OCI-M1 (cell line): ENCODE results near the gene NAE1.
"Not testable (repeated sequence)": the region's sequence is repeated elsewhere in the genome, so short reads cannot be mapped to it uniquely, and the experiment has no call there.

Source experiments
- DNase-seq: peaks from one replicate; lab custom pipeline; 2025; lab: John Stamatoyannopoulos, UW

The NAE1 gene

DNA sequence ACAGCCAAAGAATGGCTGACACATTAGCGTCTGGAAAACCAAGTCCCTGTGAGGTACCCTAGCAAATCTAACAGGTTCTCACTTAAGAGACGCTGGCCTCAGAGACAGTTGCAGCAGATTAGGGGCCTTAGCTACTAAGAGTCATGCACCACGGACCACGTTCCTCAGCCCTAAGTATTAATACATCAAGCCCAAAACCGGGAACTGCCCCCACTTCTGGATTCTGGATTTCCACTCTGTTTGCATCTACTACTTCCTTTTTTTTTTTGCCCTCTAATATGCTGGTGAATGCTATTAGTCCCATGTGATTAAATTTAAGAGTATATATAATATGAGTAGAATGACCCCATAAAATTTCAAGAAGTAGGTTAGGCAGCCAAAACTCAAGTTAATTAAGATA is 28.6 kb downstream of the NAE1 start:
- DNase-seq: no peak

DNA sequence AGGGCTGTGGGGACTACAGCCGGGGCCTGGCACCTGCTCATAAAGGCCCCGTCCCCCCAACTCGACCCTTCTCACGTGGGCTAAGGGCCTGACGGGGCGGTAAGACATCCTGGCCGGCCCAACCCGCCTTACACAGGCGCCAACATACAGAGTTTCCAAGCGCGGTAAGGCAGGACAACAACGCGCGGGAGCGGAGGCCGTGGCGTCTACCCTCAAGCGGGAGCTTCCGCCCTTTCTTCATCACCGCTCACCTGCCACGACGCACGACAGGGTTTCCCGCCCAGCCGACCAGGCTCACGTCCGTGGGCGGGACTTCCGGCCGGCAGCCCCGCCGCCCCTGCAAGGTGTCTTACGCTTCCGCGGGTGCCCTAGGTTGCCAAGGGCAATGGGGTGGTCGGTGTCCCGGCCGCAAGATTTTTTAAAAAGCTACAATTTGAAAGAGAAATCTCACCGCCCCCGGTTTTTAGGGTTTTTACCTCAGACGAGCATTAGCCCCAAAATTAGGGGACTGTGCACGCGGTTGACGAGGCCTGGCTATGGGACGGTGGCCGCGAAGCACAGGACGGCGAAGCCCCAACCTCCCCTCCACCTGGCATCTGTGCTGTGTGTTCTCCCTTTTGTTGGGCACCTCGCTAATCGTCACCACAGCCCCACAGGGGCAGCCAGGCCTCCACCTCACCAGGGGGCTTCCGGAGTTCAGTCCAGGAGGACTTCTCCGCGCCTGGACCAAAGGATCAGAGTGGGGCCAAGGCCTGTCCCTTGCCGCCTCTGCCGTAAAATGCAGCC is 29.3 kb downstream of the NAE1 start, which contains the start of gene TERB1:
TSS of gene TERB1 (minus strand) at position 265 of the 786 bp plus-strand sequence. CDS start 4,786 bp downstream, outside the sequence.
- DNase-seq: no peak

DNA sequence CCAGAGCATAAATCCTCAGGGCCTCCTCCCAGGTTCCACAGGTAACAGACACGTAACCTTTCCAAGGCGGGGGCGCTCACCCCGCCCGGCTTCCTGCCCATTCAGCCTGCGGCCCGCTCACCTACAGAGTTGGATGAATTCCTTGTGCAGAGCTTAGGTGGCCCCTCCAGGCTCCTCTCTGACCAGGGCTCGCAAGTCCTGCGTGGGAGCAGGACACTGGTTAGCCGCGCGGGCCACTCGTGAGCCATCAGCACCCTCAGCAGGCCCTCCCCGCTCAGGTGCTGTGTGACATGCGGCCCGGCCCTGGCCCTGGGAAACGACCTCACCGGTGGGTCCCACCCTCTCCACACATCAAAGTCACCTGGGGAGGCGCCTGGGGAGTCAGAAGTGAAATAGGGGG is 29.9 kb downstream of the NAE1 start:
- no peak for DNase-seq

DNA sequence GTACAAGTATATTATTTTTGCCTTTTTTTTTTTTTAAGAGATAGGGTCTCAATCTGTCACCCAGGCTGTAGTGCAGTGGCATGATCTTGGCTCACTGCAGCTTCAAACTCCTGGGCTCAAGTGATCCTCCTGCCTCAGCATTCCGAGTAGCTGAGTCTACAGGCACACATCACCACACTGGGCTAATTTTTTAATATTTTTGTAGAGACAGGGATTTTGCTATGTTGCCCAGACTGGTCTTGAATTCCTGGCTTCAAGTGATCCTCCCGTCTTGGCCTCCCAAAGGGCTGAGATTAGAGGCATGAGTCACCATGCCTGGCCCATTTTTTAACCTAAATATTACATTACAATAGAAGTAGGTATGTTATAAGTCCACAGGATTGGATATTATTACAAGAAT is 32.6 kb downstream of the NAE1 start:
- no peak for DNase-seq

DNA sequence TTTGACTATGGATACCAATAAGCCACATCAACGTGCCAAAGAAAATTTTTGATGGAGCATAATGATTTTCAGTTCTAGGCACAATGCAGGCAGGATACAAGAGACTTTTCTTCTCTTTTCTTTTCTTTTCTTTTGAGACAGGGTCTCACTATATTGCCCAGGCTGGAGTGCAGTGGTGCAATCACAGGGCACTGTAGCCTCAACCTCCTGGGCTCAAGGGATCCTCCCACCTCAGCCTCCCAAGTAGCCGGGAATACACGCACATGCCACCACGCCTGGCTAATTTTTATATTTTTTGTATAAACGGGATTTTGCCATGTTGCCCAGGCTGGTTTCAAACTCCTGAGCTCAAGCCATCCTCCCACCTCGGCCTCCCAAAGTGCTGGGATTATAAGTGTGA is 36.8 kb downstream of the NAE1 start:
- DNase-seq: not testable (repeated sequence)

DNA sequence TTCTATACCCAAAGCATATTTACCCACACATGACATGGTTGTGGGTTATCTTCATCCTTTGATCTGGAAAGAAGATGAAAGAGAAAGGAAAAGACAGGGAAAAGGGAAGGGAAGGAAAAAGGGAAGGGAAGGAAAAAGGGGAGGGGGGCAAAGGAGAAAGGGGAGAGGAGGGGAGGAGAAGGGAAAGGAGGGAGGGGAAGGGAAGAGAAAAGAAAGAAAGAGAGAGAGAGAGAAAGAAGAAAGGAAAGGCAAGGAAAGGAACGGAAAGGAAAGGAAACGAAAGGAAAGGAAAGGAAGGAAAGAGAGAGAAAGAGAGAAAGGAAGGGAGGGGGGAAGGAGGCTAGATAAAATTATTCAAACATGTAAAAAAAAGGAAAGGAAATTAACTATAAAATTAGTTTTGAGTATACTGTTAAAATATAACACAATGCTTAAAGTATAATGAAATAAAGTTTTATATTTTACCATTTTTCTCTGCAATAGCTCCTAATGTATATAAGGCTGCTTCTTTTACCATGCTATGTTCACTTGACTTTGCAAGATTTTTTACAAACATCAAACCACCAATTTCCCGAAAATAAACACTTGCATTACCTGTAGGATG is 40.5 kb downstream of the NAE1 start:
- no peak for DNase-seq

DNA sequence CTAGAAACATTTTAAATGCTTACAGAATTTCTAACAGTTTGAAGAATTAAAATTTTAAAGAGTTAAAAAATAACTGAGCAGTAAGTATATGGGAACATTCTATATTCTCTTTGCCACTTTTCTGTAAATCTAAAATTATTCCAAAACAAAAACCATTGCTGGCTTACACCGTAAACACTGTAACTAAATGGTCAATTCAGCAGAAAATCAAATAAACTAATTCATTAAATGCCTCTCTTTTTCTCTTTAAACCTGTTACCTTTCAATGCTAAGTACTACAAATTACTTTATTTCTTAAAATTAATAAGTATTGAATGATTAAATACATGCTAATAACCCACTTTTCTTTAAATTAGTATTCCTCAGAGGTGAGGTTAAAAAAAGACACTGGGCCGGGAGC is 43.3 kb downstream of the NAE1 start:
- DNase-seq: no peak

DNA sequence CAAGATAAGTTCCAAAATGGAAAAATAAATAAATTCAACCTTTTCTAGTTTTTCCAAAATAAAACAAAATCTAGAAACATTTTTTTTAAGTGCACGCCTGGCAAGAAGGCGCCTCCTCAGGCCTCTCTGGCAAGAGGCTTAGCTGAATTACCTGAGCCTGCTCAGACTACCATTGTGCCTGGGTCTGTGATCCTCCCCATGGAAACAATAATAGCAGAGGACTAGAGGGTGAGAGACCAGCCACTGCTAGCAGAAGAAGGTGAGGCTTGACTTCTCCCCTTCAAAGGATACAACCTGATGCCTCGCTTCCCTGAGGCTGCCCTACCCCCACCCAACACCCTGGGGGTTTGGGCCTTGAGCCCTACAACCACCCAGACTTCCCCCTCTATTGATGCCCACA is 44.2 kb downstream of the NAE1 start:
- DNase-seq: no peak

DNA sequence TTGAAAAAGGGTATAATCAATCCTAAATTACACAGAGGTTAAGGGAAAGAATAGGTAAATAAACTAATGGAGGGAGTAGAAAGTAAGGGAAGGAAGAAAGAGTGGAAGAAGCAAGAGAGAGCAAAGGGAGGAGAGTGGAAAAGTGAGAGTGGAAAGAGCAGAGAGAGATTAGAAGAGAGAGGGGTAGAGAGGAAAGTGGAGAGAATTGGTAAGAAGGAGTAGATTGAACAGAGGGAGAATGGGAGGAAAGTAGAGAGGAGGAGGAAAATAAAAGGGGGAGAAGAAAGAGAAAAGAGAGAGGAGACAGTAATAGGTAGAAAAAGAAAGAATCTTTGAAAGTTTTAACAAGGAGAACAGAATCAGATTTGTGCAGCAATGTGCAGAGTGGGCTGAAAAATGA is 54.3 kb downstream of the NAE1 start:
- DNase-seq: no peak

DNA sequence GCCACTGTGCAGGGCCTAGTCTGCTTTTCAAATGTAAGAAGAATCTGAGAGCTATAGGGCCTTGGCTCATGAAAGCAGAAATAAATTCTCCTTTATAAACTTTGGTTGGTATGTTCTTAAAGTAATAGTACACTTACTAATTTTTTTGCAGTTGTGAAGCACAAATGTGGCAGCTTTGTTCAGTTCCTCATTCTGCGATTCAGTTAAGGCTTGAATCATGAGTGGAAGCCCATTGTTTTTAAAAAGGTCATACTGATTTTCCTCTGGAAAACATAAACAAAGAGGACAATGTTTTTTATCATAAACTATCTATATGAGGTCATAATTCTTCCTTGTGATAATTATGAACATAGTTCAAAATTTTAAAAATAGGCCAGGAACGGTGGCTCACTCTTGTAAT is 55.8 kb downstream of the NAE1 start:
- DNase-seq: peak; percentile 14

DNA sequence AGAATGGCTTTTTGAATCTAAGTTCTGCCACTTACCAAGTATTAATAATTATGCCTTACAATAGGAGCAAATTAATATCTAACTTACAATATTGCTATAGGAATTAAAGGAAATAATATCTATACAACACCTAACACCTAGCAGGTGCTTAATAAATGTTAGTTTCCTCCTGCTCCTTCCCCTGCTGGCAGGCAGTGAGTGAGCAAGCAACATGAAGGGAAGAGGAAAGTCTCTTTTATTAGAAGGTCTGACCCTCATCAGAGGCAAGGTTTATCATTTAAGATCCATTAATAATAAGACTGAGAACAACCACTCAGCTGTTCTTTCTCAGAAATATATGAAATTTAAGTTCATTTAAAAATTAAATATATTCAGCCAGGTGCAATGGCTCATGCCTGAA is 72.7 kb downstream of the NAE1 start:
- DNase-seq: no peak

DNA sequence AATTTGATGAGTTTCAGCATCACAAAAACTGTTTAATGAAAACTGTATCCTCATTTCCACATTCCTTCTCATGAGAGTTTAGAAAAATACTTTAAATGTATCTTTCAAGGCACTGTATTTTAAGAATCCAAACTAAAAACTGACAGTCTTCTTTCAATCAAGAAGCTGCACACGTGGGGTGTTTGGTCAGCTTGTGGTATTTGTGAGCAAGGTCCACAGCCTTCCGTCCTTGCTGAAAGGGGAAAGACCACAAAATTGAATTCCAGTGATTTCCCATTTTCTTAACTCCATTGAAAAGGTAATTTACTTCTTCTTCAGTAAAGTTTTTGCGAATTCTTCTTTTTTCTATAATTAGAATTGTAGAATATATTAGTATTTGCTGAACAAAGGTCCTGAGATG is 76.0 kb downstream of the NAE1 start:
- peak; percentile 9 for DNase-seq

DNA sequence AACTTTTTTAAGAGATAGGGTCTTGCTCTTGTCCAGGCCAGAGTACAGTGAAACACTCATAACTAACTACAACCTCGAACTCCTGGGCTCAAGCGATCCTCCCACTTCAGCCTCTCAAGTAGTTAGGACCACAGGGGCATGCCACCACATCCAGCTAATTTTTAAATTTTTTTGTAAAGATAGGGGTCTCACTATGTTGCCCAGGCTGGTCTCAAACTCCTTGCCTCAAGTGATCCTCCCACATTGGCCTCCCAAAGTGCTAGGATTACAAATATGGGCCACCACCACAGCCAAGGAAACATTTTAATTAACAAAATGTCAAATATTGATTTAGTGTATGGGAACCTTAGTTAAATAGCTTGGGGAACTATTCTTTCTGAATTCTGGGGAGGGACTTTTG is 76.6 kb downstream of the NAE1 start:
- DNase-seq: no peak

DNA sequence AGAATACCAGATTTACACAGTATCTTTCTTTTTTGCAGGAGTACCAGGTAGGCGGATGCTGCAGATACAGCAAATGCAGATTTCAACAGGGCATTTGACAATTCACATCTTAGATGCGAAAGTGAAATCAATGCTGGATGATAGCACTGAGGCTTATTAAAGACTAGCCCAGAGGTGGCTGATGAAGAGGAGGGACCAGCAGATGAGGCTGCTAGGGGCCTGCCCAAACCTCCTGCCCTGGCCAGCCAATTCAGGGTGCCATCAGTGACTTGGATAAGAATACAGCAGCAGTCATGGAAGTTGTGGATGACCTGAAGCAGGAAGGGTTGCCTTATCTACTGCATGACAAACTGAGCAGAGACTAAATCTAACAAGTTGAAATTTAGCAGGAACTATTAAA is 77.8 kb downstream of the NAE1 start:
- DNase-seq: no peak
